ENCODE data around the gene IQCH.

IQCH gene

DNA sequence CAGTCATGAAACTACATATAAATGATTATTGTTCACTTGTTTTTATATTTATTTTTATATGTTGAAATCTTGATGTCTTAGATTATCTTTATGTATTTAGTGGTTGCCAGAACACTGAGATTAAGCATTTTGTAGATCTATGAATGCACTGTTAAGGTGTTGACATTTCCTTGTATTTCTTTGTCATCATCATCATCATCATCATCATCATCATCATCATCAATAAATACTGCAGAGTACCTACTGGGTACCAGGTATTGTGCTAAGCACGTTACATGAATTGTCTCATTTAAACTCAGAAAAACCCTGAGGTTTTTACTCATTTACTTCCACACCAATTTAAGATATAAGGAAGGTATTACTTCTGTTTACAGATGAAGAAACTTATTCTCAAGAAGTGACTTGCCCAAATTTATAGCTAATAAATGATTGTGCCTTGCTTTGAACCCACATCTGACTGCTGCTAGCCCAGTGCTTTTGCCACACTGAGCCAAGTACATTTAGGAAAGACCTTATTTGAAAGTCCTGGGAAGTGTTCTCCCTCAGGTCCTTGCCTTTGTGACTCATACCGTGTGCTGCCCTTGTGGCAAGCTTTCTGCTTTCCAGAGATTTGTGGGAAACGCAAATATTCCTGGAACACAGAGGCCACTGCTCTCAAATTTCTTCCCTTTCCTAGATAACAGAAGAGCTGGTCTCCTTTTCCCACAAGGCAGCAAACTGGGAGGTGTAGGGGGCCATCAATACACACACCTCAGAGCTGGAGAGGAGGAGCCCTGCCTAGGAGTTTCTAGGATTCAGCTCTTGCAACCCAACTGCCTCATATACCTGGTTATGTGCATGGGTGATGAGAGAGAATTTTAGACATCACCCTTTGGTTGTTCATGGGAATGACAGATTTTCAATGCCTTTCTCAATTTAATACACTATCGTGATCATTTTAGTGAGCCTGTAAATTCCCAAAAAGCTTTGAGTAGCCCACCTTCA, 150.9 kb downstream of the IQCH start:
- Histone ChIP-seq H3K4me3 (ENCODE audit: low read depth in 1 of 2, low read length in 1 of 2) (no peak overlapping the region), H3K9me3 (no peaks in the 10 kb centered on the region), H3K4me1 (ENCODE audit: control insufficient read depth in 1 of 2, insufficient read depth in 1 of 2, low read depth in 1 of 2, low read length in 1 of 2) (no peaks in the 10 kb centered on the region), H3K36me3 (no peaks in the 10 kb centered on the region), H3K27ac (no peak overlapping the region), H3K27me3 (no peaks in the 10 kb centered on the region)
- TF ChIP-seq, protein P1, sequence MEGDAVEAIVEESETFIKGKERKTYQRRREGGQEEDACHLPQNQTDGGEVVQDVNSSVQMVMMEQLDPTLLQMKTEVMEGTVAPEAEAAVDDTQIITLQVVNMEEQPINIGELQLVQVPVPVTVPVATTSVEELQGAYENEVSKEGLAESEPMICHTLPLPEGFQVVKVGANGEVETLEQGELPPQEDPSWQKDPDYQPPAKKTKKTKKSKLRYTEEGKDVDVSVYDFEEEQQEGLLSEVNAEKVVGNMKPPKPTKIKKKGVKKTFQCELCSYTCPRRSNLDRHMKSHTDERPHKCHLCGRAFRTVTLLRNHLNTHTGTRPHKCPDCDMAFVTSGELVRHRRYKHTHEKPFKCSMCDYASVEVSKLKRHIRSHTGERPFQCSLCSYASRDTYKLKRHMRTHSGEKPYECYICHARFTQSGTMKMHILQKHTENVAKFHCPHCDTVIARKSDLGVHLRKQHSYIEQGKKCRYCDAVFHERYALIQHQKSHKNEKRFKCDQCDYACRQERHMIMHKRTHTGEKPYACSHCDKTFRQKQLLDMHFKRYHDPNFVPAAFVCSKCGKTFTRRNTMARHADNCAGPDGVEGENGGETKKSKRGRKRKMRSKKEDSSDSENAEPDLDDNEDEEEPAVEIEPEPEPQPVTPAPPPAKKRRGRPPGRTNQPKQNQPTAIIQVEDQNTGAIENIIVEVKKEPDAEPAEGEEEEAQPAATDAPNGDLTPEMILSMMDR (IDR thresholded peaks at IDR 0.05) = no peak

DNA sequence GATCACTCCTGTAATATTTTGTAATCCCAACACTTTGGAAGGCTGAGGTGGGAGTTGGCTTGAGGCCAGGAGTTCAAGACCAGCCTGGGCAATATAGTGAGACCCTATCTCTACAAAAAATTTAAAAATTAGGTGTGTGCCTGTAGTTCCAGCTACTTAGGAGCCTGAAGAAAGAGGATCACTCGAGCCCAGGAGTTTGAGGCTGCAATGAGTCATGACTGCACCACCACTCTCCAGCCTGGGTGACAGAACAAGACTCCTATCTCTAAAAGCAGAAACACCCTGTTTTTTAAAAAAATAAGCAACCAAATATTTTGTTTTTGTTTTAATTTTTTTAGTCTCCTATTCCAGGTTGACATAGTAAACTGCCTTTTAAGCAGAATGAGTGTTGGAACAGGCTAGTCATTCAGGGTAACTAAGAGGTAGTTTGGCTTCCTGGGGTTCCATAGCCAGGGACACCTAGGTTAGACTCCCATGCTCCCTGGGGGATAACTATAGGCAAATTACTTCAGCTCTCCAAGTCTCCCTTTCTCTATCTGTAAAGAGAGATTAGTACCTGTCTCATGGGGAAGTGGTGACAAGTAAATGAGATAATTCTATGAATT, 151.8 kb downstream of the IQCH start:
- H3K27me3 ChIP-seq = no peaks in the 10 kb centered on the region
- no peak overlapping the region for H3K4me3 ChIP-seq (ENCODE audit: low read depth in 1 of 2, low read length in 1 of 2)
- no peaks in the 10 kb centered on the region for H3K36me3 ChIP-seq
- no peaks in the 10 kb centered on the region for H3K9me3 ChIP-seq
- no peak overlapping the region for H3K27ac ChIP-seq
- TF ChIP-seq, protein P1 (IDR thresholded peaks at IDR 0.05) = no peak
- no peaks in the 10 kb centered on the region for H3K4me1 ChIP-seq (ENCODE audit: control insufficient read depth in 1 of 2, insufficient read depth in 1 of 2, low read depth in 1 of 2, low read length in 1 of 2)

DNA sequence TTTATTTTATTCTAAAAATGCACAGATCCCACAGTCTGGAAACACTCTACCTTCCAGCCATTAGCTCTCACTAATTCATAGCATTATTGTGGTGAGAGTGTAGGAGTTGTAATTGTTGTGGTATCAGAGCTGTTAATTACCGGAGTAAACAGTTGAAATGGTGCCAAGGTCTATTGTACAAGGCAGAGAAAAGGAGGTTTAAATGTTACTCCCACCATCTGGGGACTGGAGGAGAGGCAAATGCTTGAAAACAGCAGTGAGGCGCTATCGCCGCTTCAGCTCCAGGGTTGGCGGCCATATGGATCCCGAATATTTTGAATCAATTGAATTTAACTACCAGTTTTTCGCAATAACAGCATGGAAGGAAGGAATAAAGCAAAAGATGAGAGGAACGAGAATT, 153.2 kb downstream of the IQCH start:
- no peaks in the 10 kb centered on the region for H3K4me1 ChIP-seq (ENCODE audit: control insufficient read depth in 1 of 2, insufficient read depth in 1 of 2, low read depth in 1 of 2, low read length in 1 of 2)
- no peak overlapping the region for H3K27ac ChIP-seq
- no peak overlapping the region for H3K4me3 ChIP-seq (ENCODE audit: low read depth in 1 of 2, low read length in 1 of 2)
- no peaks in the 10 kb centered on the region for H3K9me3 ChIP-seq
- TF ChIP-seq, protein P1 (IDR thresholded peaks at IDR 0.05) = no peak
- H3K27me3 ChIP-seq = no peaks in the 10 kb centered on the region
- no peaks in the 10 kb centered on the region for H3K36me3 ChIP-seq

DNA sequence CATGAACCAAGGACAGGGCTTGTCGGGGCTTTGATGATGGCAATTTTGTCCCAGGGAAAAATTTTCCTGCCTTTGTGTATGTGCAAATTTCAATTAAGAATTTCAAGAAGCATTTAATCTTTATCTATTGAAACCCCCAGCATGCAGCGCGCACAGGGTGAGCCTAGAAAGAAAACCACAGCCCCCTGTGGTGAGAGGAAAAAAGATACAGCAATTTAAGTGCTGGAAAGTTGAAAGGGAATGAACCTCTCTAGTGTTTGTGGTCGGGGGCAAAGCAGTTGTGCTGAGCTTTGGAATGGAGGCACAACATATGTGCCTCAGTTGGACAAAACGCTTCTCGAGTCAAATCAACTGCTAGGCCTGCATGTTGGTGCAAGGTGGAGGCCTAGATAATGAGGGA, 154.6 kb downstream of the IQCH start:
- H3K4me3 ChIP-seq (ENCODE audit: low read depth in 1 of 2, low read length in 1 of 2) = no peak overlapping the region
- H3K27ac ChIP-seq = no peak overlapping the region
- H3K27me3 ChIP-seq = peaks cover 4% of the 10 kb centered on the region
- H3K9me3 ChIP-seq = no peaks in the 10 kb centered on the region
- no peaks in the 10 kb centered on the region for H3K4me1 ChIP-seq (ENCODE audit: control insufficient read depth in 1 of 2, insufficient read depth in 1 of 2, low read depth in 1 of 2, low read length in 1 of 2)
- no peaks in the 10 kb centered on the region for H3K36me3 ChIP-seq
- TF ChIP-seq, protein P1 (IDR thresholded peaks at IDR 0.05) = no peak

DNA sequence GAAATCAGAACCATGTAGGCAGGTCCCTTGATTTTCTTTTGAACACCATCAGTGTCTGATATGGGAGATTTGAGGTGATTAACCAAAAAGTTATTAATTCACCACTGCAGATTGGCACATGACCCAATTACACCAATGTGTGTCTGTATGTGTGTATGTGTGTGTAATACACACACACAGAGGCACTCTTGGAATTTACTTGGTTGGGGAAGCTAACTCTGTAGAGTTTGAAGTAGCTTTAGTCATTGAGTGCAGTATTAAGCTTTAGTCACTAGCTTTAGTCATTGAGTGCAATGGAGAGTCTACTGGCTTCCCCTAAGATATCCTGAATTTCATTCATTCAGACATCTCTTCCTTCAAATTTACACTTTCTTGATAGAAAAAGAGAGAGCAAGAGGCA, 156.9 kb downstream of the IQCH start:
- H3K4me1 ChIP-seq (ENCODE audit: control insufficient read depth in 1 of 2, insufficient read depth in 1 of 2, low read depth in 1 of 2, low read length in 1 of 2) = no peaks in the 10 kb centered on the region
- no peak overlapping the region for H3K4me3 ChIP-seq (ENCODE audit: low read depth in 1 of 2, low read length in 1 of 2)
- H3K9me3 ChIP-seq = no peaks in the 10 kb centered on the region
- peaks cover 4% of the 10 kb centered on the region for H3K27me3 ChIP-seq
- H3K36me3 ChIP-seq = no peaks in the 10 kb centered on the region
- no peak overlapping the region for H3K27ac ChIP-seq
- TF ChIP-seq, protein P1 (IDR thresholded peaks at IDR 0.05) = no peak

All from neutrophil (primary cell).